Heart right ventricle (tissue), 16 donors: ENCODE results near the gene YWHAE. TPM values are rescaled to one million over a fixed set of nuclear protein-coding genes. Genes with fewer than 3 reads are reported as not detected.
A peak's percentile ranks its signal among the peaks of the same experiment; 100 is the strongest.
"Not testable (repeated sequence)": the region's sequence is repeated elsewhere in the genome, so short reads cannot be mapped to it uniquely, and the experiment has no call there.

Source experiments
- ATAC-seq, 8 donors: fragments of 200-7000 bp; cut with Tn5 transposase; one replicate each; pipeline ENCODE4 v1.9.1; 2020; ENCODE audit warnings: mild to moderate bottlenecking in 8 of 8, moderate library complexity in 8 of 8, moderate number of reproducible peaks in 1 of 8
- DNase-seq, 2 donors: peaks; one replicate each; pipeline ENCODE4 v3.0.0-alpha.2; 2020
- H3K27ac ChIP-seq, 10 donors: fragments of 200-600 bp; sonication (generic) in 2 of 10; one replicate each; pipeline versions ENCODE4 v1.5.0 to v1.8.0; 2020 to 2022; ENCODE audit warnings: mild to moderate bottlenecking in 3 of 10
- H3K27me3 ChIP-seq, 7 donors: fragments of 200-600 bp; one replicate each; pipeline ENCODE4 v1.8.0; 2021 to 2022; ENCODE audit warnings: mild to moderate bottlenecking in 2 of 7
- H3K36me3 ChIP-seq, 9 donors: fragments of 200-600 bp; sonication (generic) in 1 of 9; one replicate each; pipeline versions ENCODE4 v1.5.0 to v1.8.0; 2020 to 2022; ENCODE audit warnings: mild to moderate bottlenecking in 2 of 9
- H3K4me1 ChIP-seq, 9 donors: fragments of 200-600 bp; sonication (generic) in 1 of 9; one replicate each; pipeline versions ENCODE4 v1.5.0 to v1.8.0; 2020 to 2022; ENCODE audit warnings: mild to moderate bottlenecking in 4 of 9
- H3K4me3 ChIP-seq, 10 donors: fragments of 200-600 bp; sonication (generic) in 2 of 10; one replicate each; pipeline versions ENCODE4 v1.5.0 to v1.8.0; 2020 to 2022; ENCODE audit warnings: mild to moderate bottlenecking in 7 of 10, moderate library complexity in 2 of 10
- H3K9me3 ChIP-seq, 11 donors: fragments of 200-600 bp in 10 of 11; sonication (generic) in 2 of 11; one replicate each; pipeline versions ENCODE4 v1.5.0 to v1.8.0; 2013 to 2022; ENCODE audit warnings: mild to moderate bottlenecking in 2 of 11, control low read depth in 1 of 11, moderate library complexity in 1 of 11
- CTCF ChIP-seq, 9 donors: fragments of 200-600 bp; sonication (generic) in 2 of 9; IDR thresholded peaks; one replicate each; pipeline versions ENCODE4 v1.5.0 to v1.8.0; 2021 to 2022; ENCODE audit warnings: antibody characterized with exemption in 9 of 9, mild to moderate bottlenecking in 5 of 9, moderate library complexity in 1 of 9
- WGBS, 2 donors: extraction: QIAGEN DNeasy Blood & Tissue Kit; methylation state at CpG; one replicate each; pipeline ENCODE4 v1.1.7; 2013; ENCODE audit warnings: inconsistent platforms in 1 of 2; 5-methylcytosine and 5-hydroxymethylcytosine counted together
- intact Hi-C, 10 donors: fragments of 100-400 bp; cut with DNase I; formaldehyde crosslinking; loops; one replicate each; pipeline versions ENCODE4 v1.11.1 to v1.14.2; 2022
- polyA plus RNA-seq, 2 donors: library from polyadenylated mRNA; stranded (reverse); fragments of 200-250 nt; gene quantifications; one replicate each; pipeline ENCODE4 v1.2.3, GENCODE V29; 2013
- total RNA-seq, 10 donors: library from RNA; stranded (reverse); fragmentation: NEBNext Ultra II Directional in 3 of 10; extraction: Animal tissue kit (Norgen Biotek cat#: 25700) in 3 of 10; gene quantifications; one replicate each; pipeline versions ENCODE4 v1.2.1 to v1.2.4, GENCODE V29; 2021 to 2023
- donor health status: Arrhythmogenic right ventricular cardiomyopathy.
- donor health status: ischemic (EF 13 %, LVEDD 7.1; RV severe dilation, severe dysfunction).
- donor health status: healthy with polysubstance abuse.
- donor health status: DM: no; HTN: yes; CAD: no.
- donor health status: DM: no; HTN: no; CAD: no.
- donor health status: ischemic (EF 25% LVEDD 6.9; RV normal size, moderate dysfunction).
- donor health status: ischemic (EF 25% LVEDD 5.7; RV mildly dilated, moderate dysfunction).
- donor health status: healthy.
- donor health status: DM: yes; HTN: yes; CAD: no.
- donor health status: Ischemic cardiomyopathy.
- donor health status: ischemic (EF 35%, LVEDD 5.7; RV mildly dilated, moderate dysfunction).
- donor health status: nonischemic (EF 11% LVEDD 7.7; RV severe dilation, severe dysfunction).
- donor health status: DM: yes; HTN: yes; CAD: no.
- donor health status: PGD.
- donor health status: ischemic (EF 29% LVEDD 5.4; RV normal size, mild dysfunction).
- donor health status: nonischemic (EF 23%, LVEDD 6.1; RV moderate dilation, normal function).

The YWHAE gene
- total and polyA plus RNA-seq, 12 donors, result 478 to 791 (median 614) TPM

- intact Hi-C loops, result no loop called here
- ATAC-seq (peak in 2 of 8 donors; percentile 16 to 29), DNase-seq (no peak)
- Histone ChIP-seq H3K27ac (no peak overlapping the region), H3K4me1 (peaks cover 0 to 17% (median 11%) of the 10 kb centered on the region in 9 donors), H3K4me3 (no peak overlapping the region), H3K27me3 (peaks cover 0 to 27% (median 12%) of the 10 kb centered on the region in 7 donors), H3K9me3 (no peaks in the 10 kb centered on the region), H3K36me3 (no peaks in the 10 kb centered on the region)
- TF ChIP-seq CTCF (IDR thresholded peaks at IDR 0.05), result no peak
- WGBS, 2 donors, result 76 to 77% methylated on average over 8 of the region's 8 CpGs
These were observed 86.6 kb downstream of the YWHAE start for GRCh38 chr17:1313270-1314005.

GRCh38 chr17:1312261-1312870 is 87.7 kb downstream of the YWHAE start:
- H3K36me3 ChIP-seq, result no peaks in the 10 kb centered on the region
- H3K9me3 ChIP-seq, result no peaks in the 10 kb centered on the region
- H3K4me3 ChIP-seq, result no peak overlapping the region
- no peak for TF ChIP-seq CTCF (IDR thresholded peaks at IDR 0.05)
- WGBS, 2 donors, result 62 to 66% methylated on average over 9 of the region's 9 CpGs
- ATAC-seq (no peak), DNase-seq (no peak)
- peaks cover 0 to 13% (median 8%) of the 10 kb centered on the region in 9 donors for H3K4me1 ChIP-seq
- intact Hi-C loops, result no loop called here
- peaks cover 0 to 27% (median 12%) of the 10 kb centered on the region in 7 donors for H3K27me3 ChIP-seq
- H3K27ac ChIP-seq, result no peak overlapping the region

GRCh38 chr17:1307829-1308228 is 92.2 kb downstream of the YWHAE start:
- intact Hi-C loops, H3K36me3 ChIP-seq, H3K9me3 ChIP-seq, H3K27ac ChIP-seq, ATAC-seq, DNase-seq, H3K4me3 ChIP-seq, H3K4me1 ChIP-seq: not testable (repeated sequence)
- 70 to 71% methylated on average over 11 to 12 of the region's 16 CpGs for WGBS, 2 donors
- peaks cover 0 to 17% (median 0%) of the 10 kb centered on the region in 7 donors for H3K27me3 ChIP-seq

GRCh38 chr17:1304962-1305563 is 95.0 kb downstream of the YWHAE start:
- DNase-seq (no peak), ATAC-seq (no peak)
- Histone ChIP-seq H3K4me3 (no peak overlapping the region), H3K27ac (no peak overlapping the region), H3K36me3 (no peaks in the 10 kb centered on the region), H3K9me3 (no peaks in the 10 kb centered on the region), H3K27me3 (peaks cover 0 to 26% (median 16%) of the 10 kb centered on the region in 7 donors), H3K4me1 (no peaks in the 10 kb centered on the region)
- intact Hi-C loops, result no loop called here
- no peak for TF ChIP-seq CTCF (IDR thresholded peaks at IDR 0.05)
- 83 to 87% methylated on average over 19 of the region's 19 CpGs for WGBS, 2 donors
